ENCODE results near the gene NADSYN1.
A peak's percentile ranks its signal among the peaks of the same experiment; 100 is the strongest.

Gene NADSYN1

DNA sequence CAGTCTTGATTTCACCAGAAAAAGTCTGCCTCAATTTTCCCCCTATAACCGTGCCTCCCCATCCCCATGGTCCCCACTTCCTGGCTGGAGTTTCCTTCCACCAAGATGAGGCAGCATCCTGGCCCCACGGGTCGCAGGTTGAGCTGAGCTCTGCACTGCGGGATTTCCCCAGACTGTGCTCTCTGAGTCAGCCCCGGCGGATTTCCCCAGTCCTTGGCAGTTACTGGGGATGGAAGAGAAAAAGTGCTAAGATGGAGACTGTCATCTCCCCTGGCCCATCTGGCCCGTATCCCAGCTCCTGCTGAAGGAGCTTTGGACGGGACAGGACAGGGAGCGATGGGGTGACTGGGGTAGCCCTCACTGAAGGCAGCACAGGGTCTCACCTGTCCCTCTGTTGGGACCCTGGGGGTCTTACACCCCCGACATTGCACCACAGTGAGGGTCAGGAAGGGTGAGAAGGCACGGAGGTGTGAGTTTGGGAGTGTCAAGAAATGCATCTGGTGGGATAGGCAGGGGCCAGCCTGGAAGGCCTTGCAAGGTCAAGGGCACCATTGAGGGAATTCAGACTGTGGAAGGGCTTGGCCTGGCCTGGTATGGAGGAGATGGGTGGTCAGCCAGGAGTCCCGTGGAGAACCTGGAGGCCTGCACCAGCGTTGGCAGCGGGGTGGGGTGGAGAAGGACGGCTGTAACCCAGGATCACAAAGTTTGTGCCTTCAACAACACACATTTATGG is 36.5 kb downstream of the NADSYN1 start:
- no peak for DNase-seq

DNA sequence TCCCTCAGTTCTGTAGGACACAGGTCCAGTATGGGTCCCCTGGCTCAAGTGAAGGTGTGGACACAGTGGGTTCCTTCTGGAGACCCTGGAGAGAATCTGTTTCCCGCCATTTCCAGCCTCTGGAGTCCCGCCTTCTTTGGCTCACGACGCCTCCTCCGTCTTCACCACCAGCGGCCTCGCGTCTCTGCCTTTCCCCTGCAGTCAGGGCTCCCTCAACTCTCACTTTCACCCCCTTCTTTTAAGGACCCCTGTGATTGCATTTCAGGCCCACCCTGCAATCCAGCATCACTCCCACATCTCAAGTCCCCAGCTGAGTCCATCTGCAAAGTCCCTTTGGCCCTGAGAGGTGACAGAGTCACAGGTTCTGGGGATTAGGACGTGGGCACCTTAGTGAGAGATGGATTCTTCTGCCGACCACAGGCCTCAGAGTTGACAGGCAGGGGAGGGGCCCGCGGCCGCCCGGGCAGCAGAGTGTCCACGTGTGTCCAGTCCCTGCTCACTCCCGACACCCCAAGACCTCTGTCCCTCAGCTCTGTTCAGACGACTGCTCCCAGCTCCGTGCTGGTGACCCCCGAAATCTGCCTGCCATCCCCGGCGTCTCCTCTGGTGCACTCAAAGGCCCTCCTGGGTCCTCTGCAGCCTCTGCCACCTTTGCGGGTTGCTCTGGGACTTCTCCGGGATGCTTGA is 37.2 kb downstream of the NADSYN1 start:
- DNase-seq: no peak

DNA sequence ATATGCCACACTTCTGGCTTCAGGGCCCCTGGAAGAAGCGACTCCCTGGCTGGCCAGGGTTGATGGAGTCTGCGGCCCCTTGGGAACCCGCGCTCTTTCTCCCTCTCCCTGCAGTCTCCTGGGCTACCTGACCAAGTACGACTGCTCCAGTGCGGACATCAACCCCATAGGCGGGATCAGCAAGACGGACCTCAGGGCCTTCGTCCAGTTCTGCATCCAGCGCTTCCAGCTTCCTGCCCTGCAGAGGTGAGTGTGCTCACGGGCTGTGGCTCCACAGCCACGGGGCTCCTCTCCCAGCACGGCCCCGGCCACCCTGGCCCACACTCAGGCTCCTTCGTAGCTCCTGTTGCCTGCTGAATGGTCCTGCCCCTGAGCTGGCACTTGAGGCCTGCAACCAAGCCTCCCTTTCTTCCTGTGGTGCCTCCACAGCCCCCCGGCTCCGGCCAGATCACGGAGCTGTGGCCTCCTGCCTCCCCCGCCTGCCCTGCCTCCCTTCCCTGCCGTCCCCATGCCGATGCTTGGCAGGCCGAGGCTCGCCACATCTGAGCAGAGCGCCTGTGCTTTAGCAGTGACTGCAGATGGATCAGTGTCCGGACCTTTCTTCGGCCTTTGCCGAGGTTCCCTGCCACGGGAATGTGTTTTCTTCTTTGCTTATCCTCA is 37.9 kb downstream of the NADSYN1 start:
- no peak for DNase-seq

DNA sequence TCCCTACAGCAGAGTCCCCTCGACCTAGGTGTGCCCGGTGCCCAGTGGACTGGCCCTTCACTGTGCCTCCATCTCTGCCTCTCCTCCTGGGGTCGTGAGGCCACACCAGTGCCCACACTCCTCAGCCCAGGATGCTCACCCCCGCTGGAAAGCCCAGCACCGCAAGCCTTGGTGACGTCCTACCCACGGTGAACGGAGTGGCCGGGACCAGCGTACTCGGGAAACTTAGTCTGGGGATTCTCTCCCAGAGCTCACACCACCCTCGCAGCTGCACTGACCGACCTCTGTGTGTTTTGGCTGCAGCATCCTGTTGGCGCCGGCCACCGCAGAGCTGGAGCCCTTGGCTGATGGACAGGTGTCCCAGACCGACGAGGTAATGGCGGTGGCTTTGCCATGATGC is 38.5 kb downstream of the NADSYN1 start:
- DNase-seq: no peak

DNA sequence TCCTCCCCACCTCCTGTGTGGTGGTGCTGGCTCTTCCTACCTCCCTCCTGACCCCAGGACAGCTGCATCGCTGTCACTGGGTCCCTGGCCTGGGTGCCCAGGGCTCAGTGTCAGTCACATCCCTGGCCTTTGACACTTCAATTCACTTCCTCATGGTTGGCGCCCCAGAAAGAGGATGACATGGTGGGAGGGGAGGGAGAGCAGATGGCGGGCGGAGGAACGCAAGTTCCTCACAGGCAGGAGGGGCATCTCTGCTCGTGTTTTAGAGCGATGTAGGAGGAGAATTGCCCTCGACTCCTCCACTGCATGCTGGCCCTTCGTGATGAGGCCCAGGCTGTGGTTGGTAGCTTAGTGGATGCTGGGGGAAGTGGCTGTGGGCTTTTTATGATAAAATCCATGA is 38.9 kb downstream of the NADSYN1 start:
- no peak for DNase-seq

DNA sequence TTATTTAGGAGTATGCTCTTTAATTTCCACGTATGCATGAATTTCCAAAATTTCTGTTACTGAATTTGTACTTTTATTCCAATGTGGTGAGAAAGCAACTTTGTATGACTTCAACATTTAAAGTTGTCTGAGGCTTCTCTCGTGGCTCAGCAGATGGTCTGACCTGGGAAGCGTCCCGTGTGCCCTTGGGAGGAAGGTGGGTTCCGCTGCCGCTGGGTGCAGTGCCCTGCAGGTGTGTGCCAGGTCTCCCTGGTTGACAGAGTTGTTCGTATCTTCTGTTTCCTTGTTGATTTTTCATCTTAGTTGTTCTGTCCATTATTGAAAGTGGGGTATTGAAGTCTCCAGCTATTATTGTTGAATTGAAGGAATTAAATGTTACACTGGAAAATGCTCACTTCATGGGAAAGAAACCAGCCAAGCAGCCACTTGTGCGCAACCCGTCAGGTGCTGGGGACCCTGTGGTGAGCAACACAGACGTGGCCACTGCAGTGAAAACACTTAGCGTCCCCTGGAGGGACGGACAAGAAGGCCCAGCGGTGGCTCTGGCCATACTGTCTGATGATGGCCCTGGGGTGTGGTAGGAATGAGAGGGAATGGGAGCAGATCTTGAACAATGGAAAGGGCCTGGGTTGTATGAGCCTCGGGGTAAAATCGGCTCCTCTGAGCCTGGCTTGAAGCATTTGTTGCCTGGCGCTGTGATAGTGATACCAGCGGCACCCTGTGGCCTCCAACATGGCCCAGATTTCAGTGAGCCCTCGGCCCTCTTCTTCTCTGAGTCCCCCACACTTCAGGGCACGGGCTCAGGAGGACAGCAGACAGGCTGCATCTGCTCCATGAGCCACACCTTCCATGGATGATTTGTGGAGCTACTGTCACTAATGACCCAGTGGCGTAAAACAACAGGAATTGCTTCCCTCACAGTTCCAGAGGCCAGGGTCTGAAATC is 42.6 kb downstream of the NADSYN1 start:
- no peak for DNase-seq

DNA sequence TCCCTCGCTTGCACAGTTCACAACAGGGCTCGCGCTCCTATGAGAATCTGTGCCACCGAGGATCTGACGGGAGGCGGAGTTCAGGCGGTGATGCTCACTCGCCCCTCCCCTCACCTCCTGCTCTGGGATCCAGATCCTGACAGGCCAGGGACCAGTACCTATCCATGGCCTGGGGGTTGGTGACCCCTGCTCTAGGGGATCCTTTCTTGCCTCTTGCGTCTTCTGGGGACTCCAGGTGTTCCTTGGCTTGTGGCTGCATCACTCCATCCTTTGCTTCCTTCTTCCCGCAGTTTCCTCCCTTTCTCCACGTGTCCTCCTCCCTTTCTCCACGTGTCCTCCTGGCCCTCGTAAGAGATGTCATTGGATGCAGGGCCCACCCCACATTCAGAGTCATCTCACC is 43.4 kb downstream of the NADSYN1 start:
- no peak for DNase-seq

DNA sequence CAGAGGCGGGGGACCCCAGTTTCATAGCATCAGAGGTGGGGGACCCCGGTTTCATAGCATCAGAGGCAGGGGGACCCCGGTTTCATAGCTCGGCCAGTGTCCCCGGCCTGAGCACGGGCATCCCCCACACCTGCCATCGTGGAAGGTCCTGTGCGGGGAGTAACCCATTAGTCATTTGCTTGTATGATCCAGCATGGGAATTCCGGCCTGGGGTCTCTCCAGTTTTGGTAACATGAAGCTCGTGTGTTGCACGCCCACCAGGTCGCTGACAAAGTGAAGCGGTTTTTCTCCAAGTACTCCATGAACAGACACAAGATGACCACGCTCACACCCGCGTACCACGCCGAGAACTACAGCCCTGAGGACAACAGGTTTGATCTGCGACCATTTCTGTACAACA is 45.1 kb downstream of the NADSYN1 start:
- DNase-seq: no peak

DNA sequence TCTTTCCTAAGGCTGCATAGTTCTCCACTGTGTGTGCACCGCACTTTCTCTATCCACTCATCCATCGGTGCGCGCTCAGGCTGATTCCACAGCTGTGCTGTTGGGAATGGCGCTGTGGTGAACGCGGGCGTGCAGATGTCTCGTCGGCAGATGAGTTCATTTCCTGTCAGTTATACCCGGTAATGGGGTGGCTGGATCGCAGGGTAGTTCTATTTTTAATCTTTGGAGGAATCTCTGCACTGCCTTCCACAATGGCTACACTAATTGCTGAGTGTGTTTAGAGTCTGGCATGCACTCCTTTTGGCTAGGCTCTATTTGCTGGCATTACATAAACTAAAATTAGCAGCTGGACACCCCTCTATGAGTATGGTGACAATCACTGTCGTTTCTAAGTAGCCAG is 46.1 kb downstream of the NADSYN1 start:
- no peak for DNase-seq

DNA sequence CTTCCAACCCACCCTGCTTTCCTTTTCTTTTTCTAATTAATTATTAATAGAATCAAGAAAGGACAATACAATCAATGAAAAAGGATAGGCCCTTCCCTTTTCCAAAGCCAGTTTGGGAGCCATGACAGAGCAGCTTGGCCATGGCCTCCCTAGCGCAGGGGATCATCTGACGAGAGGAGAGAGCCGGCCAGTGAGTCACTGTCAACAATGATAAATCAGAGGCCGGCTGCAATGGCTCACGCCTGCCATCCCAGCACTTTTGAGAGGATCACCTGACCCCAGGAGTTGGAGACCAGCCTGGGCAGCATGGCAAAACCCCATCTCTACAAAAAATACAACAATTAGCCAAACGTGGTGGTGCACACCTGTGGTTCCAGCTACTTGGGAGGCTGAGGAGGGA is 46.5 kb downstream of the NADSYN1 start:
- DNase-seq: no peak

DNA sequence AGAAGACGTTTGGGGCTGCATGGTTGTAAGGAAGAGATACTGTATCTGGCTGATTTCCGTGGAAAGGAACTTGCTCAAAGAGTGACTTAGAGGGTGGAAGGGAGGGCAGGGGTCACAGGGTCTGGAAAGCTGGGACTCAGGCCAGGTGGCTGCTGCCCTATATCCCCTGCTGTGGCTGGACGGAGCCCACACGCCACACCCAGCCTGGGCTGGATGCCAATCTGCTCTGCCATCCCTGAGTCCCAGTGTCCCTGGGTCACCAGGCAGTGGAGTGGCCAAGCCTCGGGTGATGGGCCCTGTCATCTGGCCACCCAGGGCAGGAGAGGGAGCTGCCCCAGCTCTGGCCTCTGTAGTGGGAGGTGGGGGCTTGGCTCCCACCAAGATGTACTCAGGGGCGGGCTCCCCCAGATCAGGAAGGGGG is 47.6 kb downstream of the NADSYN1 start:
- peak in 8 of 56 donors; percentile 2 to 40 (median 10) for DNase-seq

DNA sequence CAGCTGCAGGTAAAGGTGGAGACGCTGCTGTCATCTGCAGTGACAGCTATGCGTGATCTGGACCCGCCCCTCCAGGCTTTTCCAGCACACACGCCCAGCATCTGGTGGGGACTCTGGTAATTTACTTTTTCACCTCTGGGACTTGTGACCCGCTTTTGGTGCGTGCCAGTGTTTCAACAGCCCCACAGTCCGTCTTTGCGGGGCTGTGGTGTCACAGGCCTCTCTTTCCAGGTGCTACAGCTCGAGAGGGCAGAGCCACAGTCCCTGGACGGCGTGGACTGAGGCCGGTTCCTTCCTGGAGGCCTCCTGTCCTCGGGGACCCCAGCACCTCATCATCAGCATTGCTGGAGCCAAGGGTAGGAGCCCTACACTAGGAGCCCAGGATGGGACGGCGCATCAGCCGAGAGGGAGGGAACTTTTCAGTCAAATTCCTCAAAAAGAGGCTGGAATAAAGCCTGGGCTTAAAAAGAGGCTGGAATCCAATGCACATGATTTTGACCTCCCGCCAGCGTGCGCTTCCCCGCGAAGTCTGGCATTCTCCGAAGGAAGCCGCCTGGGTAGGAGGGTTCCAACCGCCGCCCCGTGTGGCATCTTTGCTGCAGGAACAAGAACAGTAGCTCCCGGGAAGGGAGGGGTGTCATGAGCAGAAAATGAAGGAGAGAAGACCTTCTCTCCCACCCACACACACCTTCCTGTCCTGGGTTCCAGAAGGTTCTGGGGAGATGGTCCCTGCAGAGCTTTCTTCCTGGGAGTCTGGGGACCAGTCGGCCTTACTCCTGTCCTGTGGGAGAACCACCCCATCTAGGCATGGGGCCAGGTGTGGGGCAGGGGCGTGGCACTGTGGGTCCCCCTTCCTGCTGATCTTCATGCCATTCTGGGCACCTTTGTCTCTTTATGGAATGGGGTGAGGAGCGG is 48.3 kb downstream of the NADSYN1 start:
- DNase-seq: no peak

DNA sequence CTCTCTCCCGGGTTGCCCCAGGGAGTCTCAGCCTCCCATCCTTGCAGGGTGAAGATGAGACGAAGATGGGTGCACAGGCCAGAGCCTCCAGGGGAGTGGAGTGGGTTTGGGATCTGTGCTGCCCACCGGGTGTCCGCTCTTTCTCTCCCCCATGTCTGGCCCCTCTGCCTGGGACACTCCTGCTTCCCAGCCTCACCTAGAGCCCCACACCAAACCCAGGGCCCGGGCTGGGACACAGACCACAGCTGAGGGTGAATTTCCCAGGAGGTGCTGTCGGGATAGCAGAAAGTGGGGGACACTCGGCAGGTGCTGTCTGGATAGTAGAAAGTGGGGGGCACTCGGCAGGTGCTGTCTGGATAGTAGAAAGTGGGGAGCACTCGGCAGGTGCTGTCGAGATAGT is 49.0 kb downstream of the NADSYN1 start:
- DNase-seq: no peak

DNA sequence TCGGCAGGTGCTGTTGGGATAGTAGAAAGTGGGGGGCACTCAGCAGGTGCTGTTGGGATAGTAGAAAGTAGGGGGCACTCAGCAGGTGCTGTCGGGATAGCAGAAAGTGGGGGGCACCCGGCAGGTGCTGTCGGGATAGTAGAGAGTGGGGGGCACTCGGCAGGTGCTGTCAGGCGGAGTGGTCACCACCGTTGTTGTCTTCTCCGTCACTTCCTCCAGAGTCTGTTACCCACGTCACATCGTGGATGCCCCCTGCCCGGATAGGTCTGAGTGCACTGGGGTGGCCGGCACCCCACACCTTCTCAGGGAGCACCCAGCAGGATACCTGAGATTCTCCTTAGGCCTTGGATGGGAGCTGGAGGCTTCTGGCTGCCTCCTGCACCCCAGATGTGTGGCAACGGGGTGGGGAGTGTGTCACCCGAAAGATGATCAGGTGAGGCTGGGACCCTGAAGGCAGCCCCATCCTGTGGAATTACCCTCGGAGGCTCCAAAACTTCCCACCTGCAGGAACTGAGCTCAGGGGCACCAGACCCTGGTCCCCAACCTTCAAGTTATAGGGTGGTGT is 50.0 kb downstream of the NADSYN1 start:
- DNase-seq: no peak

DNA sequence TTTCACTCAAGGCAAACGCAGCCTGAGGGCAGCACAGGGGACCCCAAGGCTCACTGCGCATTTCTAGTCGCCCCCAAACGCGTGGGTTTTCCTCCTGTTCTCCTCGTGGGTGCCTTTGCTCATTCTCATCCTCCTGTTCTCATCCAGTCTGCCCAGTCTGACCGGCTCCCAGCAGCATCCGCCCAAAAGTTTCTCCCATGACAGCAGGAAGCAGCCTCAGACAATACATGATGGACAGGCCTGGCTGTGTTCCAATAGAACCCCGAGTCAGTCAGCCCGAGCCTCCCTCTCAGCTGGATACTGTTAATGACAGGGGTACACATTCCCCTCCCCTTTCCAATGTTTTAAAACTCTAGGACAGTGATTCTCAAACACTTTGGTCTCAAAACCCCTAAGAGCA is 51.5 kb downstream of the NADSYN1 start:
- peak in 2 of 56 donors; percentile 9 to 27 for DNase-seq

DNA sequence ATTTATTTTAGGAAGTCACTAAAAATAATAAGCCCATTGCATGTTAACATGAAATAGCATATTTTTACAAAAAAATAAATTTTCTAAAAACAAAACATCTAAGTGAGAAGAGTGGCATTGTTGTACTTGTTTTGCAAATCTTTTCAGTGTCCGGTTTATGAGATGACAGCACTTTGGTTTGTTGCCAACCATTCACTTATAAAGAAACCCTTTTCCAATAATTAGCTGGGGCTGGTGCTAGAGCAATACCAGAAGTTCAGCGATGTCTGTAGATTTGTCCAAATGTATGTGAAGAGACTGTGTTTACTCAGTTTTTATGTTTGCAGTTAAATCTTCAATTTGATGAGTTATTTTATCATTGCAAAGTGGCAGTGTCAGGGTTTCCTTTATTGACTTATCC is 52.0 kb downstream of the NADSYN1 start:
- DNase-seq: no peak

DNA sequence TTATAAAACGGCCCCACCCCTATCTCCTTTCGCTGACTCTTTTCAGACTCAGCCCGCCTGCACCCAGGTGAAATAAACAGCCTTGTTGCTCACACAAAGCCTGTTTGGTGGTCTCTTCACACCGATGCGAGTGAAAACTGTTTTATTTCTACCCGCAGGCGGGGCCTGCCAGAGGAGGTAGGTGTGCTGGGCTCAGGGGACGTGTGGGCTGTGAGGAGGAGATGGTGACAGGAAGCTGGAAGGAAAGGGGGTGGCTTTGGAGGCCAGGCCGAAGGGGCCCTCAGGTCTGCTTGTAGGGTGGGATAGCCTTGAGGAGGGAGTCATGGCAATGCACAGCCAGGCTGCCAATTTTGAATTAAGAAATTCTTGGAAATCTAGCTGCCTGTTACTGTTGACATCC is 52.8 kb downstream of the NADSYN1 start:
- no peak for DNase-seq

DNA sequence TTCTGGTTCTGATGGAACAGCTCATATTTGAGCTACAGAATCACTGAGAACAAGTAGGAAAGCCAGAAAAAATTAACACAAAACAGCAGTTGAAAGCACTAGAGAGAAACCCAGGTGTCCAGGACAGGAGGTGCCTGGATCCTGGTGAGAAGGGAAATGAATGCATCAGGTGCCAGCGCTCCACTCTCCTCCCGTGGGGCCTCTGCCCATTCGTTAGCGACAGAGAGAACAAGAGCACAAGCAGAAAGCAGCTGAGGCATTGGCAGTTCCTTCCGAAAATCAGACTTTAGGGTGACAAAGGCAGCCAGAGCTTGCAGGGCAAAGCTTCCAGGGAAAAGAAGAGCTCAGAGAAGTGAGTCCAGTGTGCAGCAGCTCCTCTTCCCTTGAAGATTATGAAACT is 54.1 kb downstream of the NADSYN1 start:
- DNase-seq: no peak

DNA sequence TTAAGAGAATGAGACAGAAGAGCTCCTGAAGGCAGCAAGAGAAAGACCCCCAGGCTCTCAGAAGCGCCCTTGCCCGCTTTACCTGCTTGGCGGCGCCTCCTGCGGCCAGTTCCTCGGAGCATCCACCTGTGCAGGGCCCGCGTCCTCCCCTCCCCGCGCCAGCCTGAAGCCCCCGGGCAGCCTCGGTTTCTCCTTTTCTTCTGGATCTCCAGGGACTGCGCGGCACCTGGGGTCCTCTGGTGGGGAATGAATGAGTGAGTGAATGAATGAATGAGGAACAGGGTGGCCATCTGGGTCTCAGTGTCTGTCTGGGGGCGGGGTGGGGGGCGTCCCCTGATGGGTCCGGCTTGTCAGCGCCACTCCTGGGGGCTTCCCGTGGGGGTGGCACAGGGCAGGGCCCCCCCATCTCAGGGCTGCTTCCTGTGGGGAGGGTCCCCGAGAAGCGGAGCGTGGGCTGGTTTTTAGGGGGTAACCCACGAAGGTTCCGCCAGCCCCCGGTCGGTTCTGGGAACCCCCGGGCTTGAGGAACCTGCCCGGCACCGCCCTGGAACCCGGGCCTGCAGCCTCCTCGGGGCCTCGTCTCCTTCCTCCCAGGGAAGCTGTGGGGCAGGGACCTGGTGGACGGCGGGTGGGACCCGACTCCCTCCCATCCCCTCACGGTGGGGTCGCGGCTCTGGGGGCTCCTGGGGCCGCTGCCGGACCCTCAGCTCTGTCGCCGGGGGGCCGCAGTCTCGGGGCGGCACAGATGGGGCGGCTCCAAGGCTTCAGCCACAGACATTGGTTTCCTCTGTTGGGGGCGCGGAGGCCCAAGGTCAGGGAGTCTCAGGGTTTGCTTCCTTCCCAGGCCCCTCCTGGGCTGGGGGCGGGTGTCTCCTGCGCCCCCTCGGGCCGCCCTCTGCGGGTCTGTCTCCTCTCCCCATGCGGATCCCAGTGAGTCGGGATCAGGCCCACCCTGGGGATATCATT is 65.8 kb downstream of the NADSYN1 start:
- DNase-seq: no peak

All from nucleus accumbens (tissue), 56 donors.